GM12891 (cell line): ENCODE results near the gene MYH14.

Source experiments
- PAX5 ChIP-seq: IDR thresholded peaks from 2 replicates; pipeline ENCODE4 v1.6.1; 2011; ENCODE audit warnings: low read length, moderate library complexity, mild to moderate bottlenecking; ENCODE audit not compliant: insufficient read depth, severe bottlenecking
- POLR2A ChIP-seq: IDR thresholded peaks from 2 replicates; pipeline ENCODE4 v1.6.1; 2011; ENCODE audit warnings: low read depth, low read length, control low read depth
- POLR2AphosphoS5 ChIP-seq: IDR thresholded peaks from 2 replicates; pipeline ENCODE4 v1.6.1; 2011; ENCODE audit warnings: low read depth, low read length, control low read depth
- POU2F2 ChIP-seq: IDR thresholded peaks from 2 replicates; pipeline ENCODE4 v1.6.1; 2011; ENCODE audit warnings: low read depth, mild to moderate bottlenecking, control low read depth, low read length, moderate library complexity
- SPI1 ChIP-seq: IDR thresholded peaks from 2 replicates; pipeline ENCODE4 v1.6.1; 2011; ENCODE audit warnings: low read depth, low read length, control low read depth
- TAF1 ChIP-seq: IDR thresholded peaks from 2 replicates; pipeline ENCODE4 v1.6.1; 2011; ENCODE audit warnings: low read depth, low read length, control low read depth

GRCh38 chr19:50290775-50291174, 87.4 kb downstream of the MYH14 start:
- no peak for TF ChIP-seq TAF1
- TF ChIP-seq POLR2A = no peak
- TF ChIP-seq SPI1 = no peak
- no peak for TF ChIP-seq POU2F2
- no peak for TF ChIP-seq POLR2AphosphoS5
- TF ChIP-seq PAX5 = no peak
